IMR-90 (cell line): ENCODE measurements around the gene PYGL. TPM values are rescaled to one million over a fixed set of nuclear protein-coding genes. Genes with fewer than 3 reads are reported as not detected.
A peak's percentile ranks its signal among the peaks of the same experiment; 100 is the strongest.

Source experiments
- ATAC-seq: fragments of 200-7000 bp; cut with Tn5 transposase; 2 replicates; pipeline ENCODE4 v1.9.1; 2020; ENCODE audit warnings: low read depth, mild to moderate bottlenecking, moderate library complexity
- BruUV-seq: library from RNA; stranded (reverse); fragments of 400-500 nt; replicated peaks from 2 replicates; lab custom pipeline; 2021; lab: Mats Ljungman, UMichigan
- CTCF ChIA-PET: fragments of 300-600 bp; formaldehyde crosslinking; extraction: SDS; loops from one replicate; lab custom pipeline; 2021; ENCODE audit warnings: antibody characterized with exemption; lab: Yijun Ruan, JAX
- POLR2A ChIA-PET: fragments of 300-600 bp; sonication (Branson Sonifier 250); formaldehyde crosslinking; loops from one replicate; lab custom pipeline; 2022; ENCODE audit warnings: antibody characterized with exemption; ENCODE audit not compliant: unreplicated experiment; lab: Charles Lee
- DNase-seq: peaks from one replicate; pipeline ENCODE4 v3.0.0; 2013
- H2AFZ ChIP-seq: replicated peaks from 2 replicates; pipeline ENCODE3; 2013; ENCODE audit warnings: low read length, mild to moderate bottlenecking; ENCODE audit not compliant: poor library complexity
- H2AK5ac ChIP-seq: 2 replicates; pipeline ENCODE4 v1.6.1; 2013; ENCODE audit warnings: low read depth, low read length, inconsistent platforms
- H2AK9ac ChIP-seq: replicated peaks from 2 replicates; pipeline ENCODE3; 2013; ENCODE audit warnings: mild to moderate bottlenecking, low read depth, low read length, moderate library complexity; ENCODE audit not compliant: poor library complexity
- H2BK120ac ChIP-seq: 2 replicates; pipeline ENCODE4 v1.6.1; 2013; ENCODE audit warnings: low read depth, low read length, inconsistent platforms
- H2BK15ac ChIP-seq: 3 replicates; pipeline ENCODE4 v1.6.1; 2013; ENCODE audit warnings: low read depth, low read length, inconsistent platforms
- H2BK20ac ChIP-seq: 2 replicates; pipeline ENCODE4 v1.6.1; 2013; ENCODE audit warnings: low read depth, mild to moderate bottlenecking, inconsistent platforms, low read length, moderate library complexity
- H2BK5ac ChIP-seq: 2 replicates; pipeline ENCODE4 v1.6.1; 2013; ENCODE audit warnings: mild to moderate bottlenecking, low read depth, low read length, inconsistent platforms; ENCODE audit not compliant: poor library complexity, severe bottlenecking
- H3K14ac ChIP-seq: replicated peaks from 2 replicates; pipeline ENCODE4 v1.6.1; 2013; ENCODE audit warnings: low read depth, low read length, inconsistent platforms
- H3K18ac ChIP-seq: 2 replicates; pipeline ENCODE4 v1.6.1; 2013; ENCODE audit warnings: low read depth, low read length, control low read depth
- H3K23ac ChIP-seq: 2 replicates; pipeline ENCODE4 v1.6.1; 2013; ENCODE audit warnings: low read depth, low read length, inconsistent platforms
- H3K27ac ChIP-seq: 2 replicates; pipeline ENCODE4 v1.5.1; 2013; ENCODE audit warnings: mild to moderate bottlenecking, control low read depth, low read length; ENCODE audit not compliant: insufficient read depth
- H3K27me3 ChIP-seq: 2 replicates; pipeline ENCODE4 v1.6.1; 2013; ENCODE audit warnings: low read length; ENCODE audit not compliant: control insufficient read depth, insufficient read depth
- H3K36me3 ChIP-seq: 2 replicates; pipeline ENCODE4 v1.6.1; 2013; ENCODE audit warnings: low read length, mixed read lengths; ENCODE audit not compliant: control insufficient read depth, insufficient read depth
- H3K4ac ChIP-seq: 2 replicates; pipeline ENCODE4 v1.6.1; 2013; ENCODE audit warnings: low read depth, low read length, inconsistent platforms
- H3K4me1 ChIP-seq: 2 replicates; pipeline ENCODE4 v1.6.1; 2013; ENCODE audit warnings: low read length, mixed read lengths; ENCODE audit not compliant: control insufficient read depth, insufficient read depth
- H3K4me2 ChIP-seq: 2 replicates; pipeline ENCODE4 v1.6.1; 2013; ENCODE audit warnings: low read depth, mild to moderate bottlenecking, control low read depth, low read length, moderate library complexity
- H3K4me3 ChIP-seq: 2 replicates; pipeline ENCODE4 v1.5.1; 2013; ENCODE audit warnings: low read depth, mild to moderate bottlenecking, control low read depth, low read length, moderate library complexity; ENCODE audit not compliant: insufficient read depth
- H3K56ac ChIP-seq: 2 replicates; pipeline ENCODE4 v1.6.1; 2013; ENCODE audit warnings: low read length, inconsistent platforms; ENCODE audit not compliant: insufficient read depth; ENCODE audit errors: extremely low read depth
- H3K79me1 ChIP-seq, 2 experiments: 2 replicates each; pipeline ENCODE4 v1.6.1; 2013; ENCODE audit warnings: low read length in 2 of 2, inconsistent platforms in 1 of 2, low read depth in 1 of 2
- H3K9ac ChIP-seq: 2 replicates; pipeline ENCODE4 v1.6.1; 2013; ENCODE audit warnings: low read depth, low read length, control low read depth
- H3K9me1 ChIP-seq: 2 replicates; pipeline ENCODE4 v1.6.1; 2013; ENCODE audit warnings: low read length, inconsistent platforms; ENCODE audit not compliant: insufficient read depth
- H3K9me3 ChIP-seq: 2 replicates; pipeline ENCODE4 v1.6.1; 2013; ENCODE audit warnings: low read length; ENCODE audit not compliant: control insufficient read depth, insufficient read depth
- H4K20me1 ChIP-seq: 2 replicates; pipeline ENCODE4 v1.6.1; 2013; ENCODE audit warnings: low read length, inconsistent platforms; ENCODE audit not compliant: insufficient read depth
- H4K5ac ChIP-seq: 2 replicates; pipeline ENCODE4 v1.6.1; 2013; ENCODE audit warnings: mild to moderate bottlenecking, low read depth, low read length, control low read depth
- H4K8ac ChIP-seq, 2 experiments: 2 replicates each; pipeline ENCODE4 v1.6.1; 2013; ENCODE audit warnings: low read depth in 2 of 2, low read length in 2 of 2, control low read depth in 1 of 2, inconsistent platforms in 1 of 2
- H4K91ac ChIP-seq: 2 replicates; pipeline ENCODE4 v1.6.1; 2013; ENCODE audit warnings: low read depth, low read length, inconsistent platforms; ENCODE audit not compliant: insufficient read depth
- BHLHE40 ChIP-seq: fragments of 150-350 bp; IDR thresholded peaks from 2 replicates; pipeline ENCODE4 v1.6.1; 2016; ENCODE audit warnings: mild to moderate bottlenecking, low read depth, low read length
- CEBPB ChIP-seq: IDR thresholded peaks from 2 replicates; pipeline ENCODE4 v1.6.1; 2012; ENCODE audit warnings: low read depth, low read length, improper control_type of control experiment
- CHD1 ChIP-seq: IDR thresholded peaks from 2 replicates; pipeline ENCODE4 v1.6.1; 2012; ENCODE audit warnings: low read depth, low read length, improper control_type of control experiment
- FOS ChIP-seq: fragments of 150-350 bp; IDR thresholded peaks from 2 replicates; pipeline ENCODE4 v1.6.1; 2016; ENCODE audit warnings: low read depth, low read length
- MAFK ChIP-seq: IDR thresholded peaks from 2 replicates; pipeline ENCODE4 v1.6.1; 2012; ENCODE audit warnings: low read depth, low read length, improper control_type of control experiment
- MAZ ChIP-seq: IDR thresholded peaks from 2 replicates; pipeline ENCODE4 v1.6.1; 2012; ENCODE audit warnings: low read depth, mild to moderate bottlenecking, low read length, improper control_type of control experiment, moderate library complexity, borderline replicate concordance
- MXI1 ChIP-seq: IDR thresholded peaks from 2 replicates; pipeline ENCODE4 v1.6.1; 2012; ENCODE audit warnings: low read depth, mild to moderate bottlenecking, low read length, moderate library complexity, borderline replicate concordance
- NFE2L2 ChIP-seq: fragments of 150-350 bp; IDR thresholded peaks from 2 replicates; pipeline ENCODE4 v1.6.1; 2016; ENCODE audit warnings: low read depth, mild to moderate bottlenecking, low read length
- POLR2A ChIP-seq: IDR thresholded peaks from 2 replicates; pipeline ENCODE4 v1.6.1; 2012; ENCODE audit warnings: mild to moderate bottlenecking, low read depth, low read length
- RAD21 ChIP-seq: IDR thresholded peaks from 2 replicates; pipeline ENCODE4 v1.6.1; 2012; ENCODE audit warnings: low read length, improper control_type of control experiment
- RCOR1 ChIP-seq: IDR thresholded peaks from 2 replicates; pipeline ENCODE4 v1.6.1; 2012; ENCODE audit warnings: mild to moderate bottlenecking, low read length, improper control_type of control experiment; ENCODE audit not compliant: insufficient replicate concordance
- RFX5 ChIP-seq: IDR thresholded peaks from 2 replicates; pipeline ENCODE4 v1.8.0; 2012; ENCODE audit warnings: low read depth, mild to moderate bottlenecking, low read length, moderate library complexity
- SMC3 ChIP-seq: fragments of 150-350 bp; IDR thresholded peaks from 2 replicates; pipeline ENCODE4 v1.6.1; 2016; ENCODE audit warnings: low read depth, mild to moderate bottlenecking, antibody characterized with exemption, low read length, moderate library complexity
- WGBS, 2 experiments: methylation state at CpG; one replicate each; pipeline versions ENCODE4 v1.1.5 to v1.1.7; 2013; ENCODE audit warnings: missing lambda C conversion rate in 2 of 2; ENCODE audit not compliant: insufficient read length in 1 of 2; ENCODE audit errors: extremely low coverage in 2 of 2; 5-methylcytosine and 5-hydroxymethylcytosine counted together
- dilution Hi-C: fragments of 300-500 bp; cut with HindIII; formaldehyde crosslinking; loops from one replicate; pipeline ENCODE4 v1.14.3; 2018; ENCODE audit warnings: low sequenced_read_pairs; ENCODE audit not compliant: unreplicated experiment
- in situ Hi-C: fragments of 300-500 bp; cut with MboI; formaldehyde crosslinking; loops from 3 replicates; pipeline ENCODE4 v1.14.3; 2019; ENCODE audit warnings: low sequenced_read_pairs, inconsistent platforms, mixed read lengths
- intact Hi-C: fragments of 100-400 bp; cut with micrococcal nuclease; formaldehyde crosslinking; loops from 2 replicates; pipeline ENCODE4 v1.10.0; 2022
- polyA plus RNA-seq, 3 experiments: library from polyadenylated mRNA; depleted of rRNA; stranded (reverse); fragments of >200 nt; gene quantifications; 2 replicates each; pipeline ENCODE4 v1.2.3, GENCODE V29; 2012; ENCODE audit warnings: low replicate concordance in 1 of 3
- total RNA-seq: library from RNA; depleted of rRNA; stranded (reverse); fragments of >200 nt; gene quantifications from 2 replicates; pipeline ENCODE4 v1.2.3, GENCODE V29; 2012
- TF ChIP-seq, protein P1 (sequence below): fragments of 150-350 bp; IDR thresholded peaks from 2 replicates; pipeline ENCODE4 v1.6.1; 2016; ENCODE audit warnings: low read depth, mild to moderate bottlenecking, low read length, moderate library complexity, borderline replicate concordance
- TF ChIP-seq, protein P2 (sequence below): conservative IDR thresholded peaks from 2 replicates; pipeline ENCODE4 v1.5.1; 2012; ENCODE audit warnings: mild to moderate bottlenecking, low read depth, low read length, improper control_type of control experiment
- TF ChIP-seq, protein P3 (sequence below): fragments of 150-350 bp; IDR thresholded peaks from 2 replicates; pipeline ENCODE4 v1.6.1; 2017; ENCODE audit warnings: mild to moderate bottlenecking, antibody characterized with exemption, low read length, low read depth

The PYGL gene
- total and polyA plus RNA-seq, 2 of the 4 experiments (the other 2 are of a cell fraction) = 52.3 to 70.4 TPM

DNA sequence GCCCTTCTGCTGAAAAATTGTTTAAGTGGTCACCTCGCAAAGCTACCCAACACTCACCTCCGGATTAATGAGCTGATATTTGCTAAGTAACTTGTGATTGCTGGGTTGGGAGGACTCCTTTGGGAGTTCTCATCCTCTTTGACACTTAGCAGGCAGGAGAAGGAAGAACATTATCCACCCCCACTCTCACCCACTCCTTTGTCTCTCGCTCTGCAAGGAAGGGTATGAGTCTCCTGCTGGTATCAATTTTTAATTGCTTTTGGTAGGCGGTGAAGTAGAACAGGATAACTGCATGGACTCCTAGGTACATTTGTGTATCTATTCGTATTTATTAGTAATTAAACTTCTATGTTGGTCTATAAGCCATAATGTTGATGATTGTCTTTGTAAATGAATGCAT, 79.3 kb downstream of the PYGL start:
- H3K4ac ChIP-seq = peak overlapping the region; percentile 80
- DNase-seq = no peak
- no peaks in the 10 kb centered on the region for H4K20me1 ChIP-seq
- no peak overlapping the region for H3K9ac ChIP-seq
- H3K14ac ChIP-seq = peak overlapping the region; percentile 59
- in situ Hi-C loops = loop anchor here (5.0 kb wide), 1 partner anchor 68 kb away; no protein-coding TSS in a partner anchor
- H3K9me3 ChIP-seq = no peaks in the 10 kb centered on the region
- dilution Hi-C loops = no loop called here
- H3K4me3 ChIP-seq = no peak overlapping the region
- peak overlapping the region; percentile 60 for H2BK20ac ChIP-seq
- peak overlapping the region; percentile 54 for H3K18ac ChIP-seq
- peaks cover 12% of the 10 kb centered on the region for H3K4me1 ChIP-seq
- H3K23ac ChIP-seq = peak overlapping the region; percentile 11; the same call in 1 of the 2 replicates
- peak overlapping the region; percentile 96 for H2BK120ac ChIP-seq
- peak overlapping the region; percentile 67 for H4K5ac ChIP-seq
- no peaks in the 10 kb centered on the region for H3K27me3 ChIP-seq
- H2AK9ac ChIP-seq = no peak overlapping the region
- H3K79me1 ChIP-seq = no peaks in the 10 kb centered on the region
- TF ChIP-seq, protein P1, sequence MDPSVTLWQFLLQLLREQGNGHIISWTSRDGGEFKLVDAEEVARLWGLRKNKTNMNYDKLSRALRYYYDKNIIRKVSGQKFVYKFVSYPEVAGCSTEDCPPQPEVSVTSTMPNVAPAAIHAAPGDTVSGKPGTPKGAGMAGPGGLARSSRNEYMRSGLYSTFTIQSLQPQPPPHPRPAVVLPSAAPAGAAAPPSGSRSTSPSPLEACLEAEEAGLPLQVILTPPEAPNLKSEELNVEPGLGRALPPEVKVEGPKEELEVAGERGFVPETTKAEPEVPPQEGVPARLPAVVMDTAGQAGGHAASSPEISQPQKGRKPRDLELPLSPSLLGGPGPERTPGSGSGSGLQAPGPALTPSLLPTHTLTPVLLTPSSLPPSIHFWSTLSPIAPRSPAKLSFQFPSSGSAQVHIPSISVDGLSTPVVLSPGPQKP = no peak
- TF ChIP-seq CEBPB = no peak
- no peak for TF ChIP-seq POLR2A
- TF ChIP-seq BHLHE40 = no peak
- no peak for TF ChIP-seq CHD1
- TF ChIP-seq MXI1 = no peak
- TF ChIP-seq, protein P2, sequence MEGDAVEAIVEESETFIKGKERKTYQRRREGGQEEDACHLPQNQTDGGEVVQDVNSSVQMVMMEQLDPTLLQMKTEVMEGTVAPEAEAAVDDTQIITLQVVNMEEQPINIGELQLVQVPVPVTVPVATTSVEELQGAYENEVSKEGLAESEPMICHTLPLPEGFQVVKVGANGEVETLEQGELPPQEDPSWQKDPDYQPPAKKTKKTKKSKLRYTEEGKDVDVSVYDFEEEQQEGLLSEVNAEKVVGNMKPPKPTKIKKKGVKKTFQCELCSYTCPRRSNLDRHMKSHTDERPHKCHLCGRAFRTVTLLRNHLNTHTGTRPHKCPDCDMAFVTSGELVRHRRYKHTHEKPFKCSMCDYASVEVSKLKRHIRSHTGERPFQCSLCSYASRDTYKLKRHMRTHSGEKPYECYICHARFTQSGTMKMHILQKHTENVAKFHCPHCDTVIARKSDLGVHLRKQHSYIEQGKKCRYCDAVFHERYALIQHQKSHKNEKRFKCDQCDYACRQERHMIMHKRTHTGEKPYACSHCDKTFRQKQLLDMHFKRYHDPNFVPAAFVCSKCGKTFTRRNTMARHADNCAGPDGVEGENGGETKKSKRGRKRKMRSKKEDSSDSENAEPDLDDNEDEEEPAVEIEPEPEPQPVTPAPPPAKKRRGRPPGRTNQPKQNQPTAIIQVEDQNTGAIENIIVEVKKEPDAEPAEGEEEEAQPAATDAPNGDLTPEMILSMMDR = no peak
- TF ChIP-seq MAZ = no peak
- TF ChIP-seq RCOR1 = no peak
- no peak for TF ChIP-seq RAD21
- TF ChIP-seq NFE2L2 = no peak
- TF ChIP-seq, protein P3, sequence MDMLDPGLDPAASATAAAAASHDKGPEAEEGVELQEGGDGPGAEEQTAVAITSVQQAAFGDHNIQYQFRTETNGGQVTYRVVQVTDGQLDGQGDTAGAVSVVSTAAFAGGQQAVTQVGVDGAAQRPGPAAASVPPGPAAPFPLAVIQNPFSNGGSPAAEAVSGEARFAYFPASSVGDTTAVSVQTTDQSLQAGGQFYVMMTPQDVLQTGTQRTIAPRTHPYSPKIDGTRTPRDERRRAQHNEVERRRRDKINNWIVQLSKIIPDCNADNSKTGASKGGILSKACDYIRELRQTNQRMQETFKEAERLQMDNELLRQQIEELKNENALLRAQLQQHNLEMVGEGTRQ = no peak
- TF ChIP-seq SMC3 = no peak
- no peak for TF ChIP-seq FOS
- TF ChIP-seq RFX5 = no peak
- no peak for TF ChIP-seq MAFK
- H2BK5ac ChIP-seq = peak overlapping the region; percentile 98
- ATAC-seq = no peak
- no peak overlapping the region for H3K56ac ChIP-seq
- H2BK15ac ChIP-seq = peak overlapping the region; percentile 46; the same call in 1 of the 3 replicates
- peak overlapping the region; percentile 96 for H4K91ac ChIP-seq
- ChIA-PET POLR2A (no interaction called here), CTCF (interaction anchor here (1.3 kb wide), 1 partner anchor 86 kb away, joined by 3 read pairs; no protein-coding TSS in a partner anchor)
- H2AFZ ChIP-seq = no peak overlapping the region
- peak overlapping the region; percentile 82 to 93; a peak in 3 of 4 replicates for H4K8ac ChIP-seq
- intact Hi-C loops = loop anchor here (10.0 kb wide), 1 partner anchor 200 kb away; the partner anchor contains the start of gene SAV1
- peaks cover 3% of the 10 kb centered on the region; the same call in 1 of the 2 replicates for H3K9me1 ChIP-seq
- H2AK5ac ChIP-seq = peak overlapping the region; percentile 3; the same call in 1 of the 2 replicates
- no TSS peak for BruUV-seq
- no peaks in the 10 kb centered on the region for H3K36me3 ChIP-seq
- no CpG with 5 or more reads among the region's 5 CpGs for WGBS, 2 experiments
- no peak overlapping the region; the same call in 1 of the 2 replicates for H3K27ac ChIP-seq
- H3K4me2 ChIP-seq = no peak overlapping the region
